GM13977 (cell line): ENCODE results near the gene IFITM10.

Experiments used
- DNase-seq: peaks from one replicate; pipeline ENCODE4 v3.0.0; 2012; ENCODE audit warnings: low spot score
- CTCF ChIP-seq: IDR thresholded peaks from 2 replicates; pipeline ENCODE4 v1.5.1; 2012; ENCODE audit warnings: mild to moderate bottlenecking, control low read depth; ENCODE audit not compliant: insufficient read depth; ENCODE audit errors: extremely low read depth, missing control alignments
- in situ Hi-C: fragments of 300-500 bp; cut with MboI; formaldehyde crosslinking; loops from one replicate; pipeline ENCODE4 v1.12.0; 2022; ENCODE audit warnings: low sequenced_read_pairs, low pct_unique_long_range_greater_than_20kb, mixed read lengths, inconsistent platforms; ENCODE audit not compliant: unreplicated experiment

Gene IFITM10

GRCh38 chr11:1699771-1700170 lies 50.6 kb downstream of the IFITM10 start:
- no peak for DNase-seq
- in situ Hi-C loops, result loop anchor here (25.0 kb wide), 1 partner anchor 463 kb away; the partner anchor contains the start of genes INS and TH
- TF ChIP-seq CTCF, result no peak

- in situ Hi-C loops, result loop anchor here (25.0 kb wide), 1 partner anchor 465 kb away; the partner anchor contains the start of genes INS and TH
- TF ChIP-seq CTCF, result no peak
- no peak for DNase-seq
These were observed 53.5 kb downstream of the IFITM10 start, which contains the start of gene KRTAP5-6 for GRCh38 chr11:1696608-1697570. TSS of gene KRTAP5-6 (plus strand) at chr11:1697195. CDS start at chr11:1697246, 51 bp downstream.

GRCh38 chr11:1695548-1696108 lies 54.8 kb downstream of the IFITM10 start:
- DNase-seq, result no peak
- in situ Hi-C loops, result loop anchor here (25.0 kb wide), 1 partner anchor 467 kb away; the partner anchor contains the start of genes INS and TH
- TF ChIP-seq CTCF, result no peak

- in situ Hi-C loops, result loop anchor here (25.0 kb wide), 1 partner anchor 467 kb away; the partner anchor contains the start of genes INS and TH
- TF ChIP-seq CTCF, result no peak
- DNase-seq, result no peak
These were observed 55.4 kb downstream of the IFITM10 start for GRCh38 chr11:1694846-1695547.

GRCh38 chr11:1694064-1694845 lies 56.1 kb downstream of the IFITM10 start:
- in situ Hi-C loops, result loop anchor here (25.0 kb wide), 1 partner anchor 468 kb away; the partner anchor contains the start of genes INS and TH
- TF ChIP-seq CTCF, result peak; percentile 98
- peak; percentile 91 for DNase-seq
